Caco-2 (cell line): ENCODE measurements around the gene FAM83F. TPM values are rescaled to one million over a fixed set of nuclear protein-coding genes. Genes with fewer than 3 reads are reported as not detected.

Experiments
- BruUV-seq: library from RNA; stranded (reverse); fragments of 400-500 nt; replicated peaks from 2 replicates; lab custom pipeline; 2021; lab: Mats Ljungman, UMichigan
- CTCF ChIA-PET: fragments of 300-600 bp; sonication (Branson Sonifier 250); formaldehyde crosslinking; loops from one replicate; lab custom pipeline; 2022; ENCODE audit warnings: antibody characterized with exemption; lab: Charles Lee
- POLR2A ChIA-PET: fragments of 300-600 bp; sonication (Branson Sonifier 250); formaldehyde crosslinking; loops from one replicate; lab custom pipeline; 2022; ENCODE audit warnings: antibody characterized with exemption; lab: Charles Lee
- DNase-seq, 2 experiments: peaks; one replicate each; pipeline versions ENCODE4 v3.0.0 to v3.0.0-alpha.2; 2020 to 2022
- H3K27me3 ChIP-seq: replicated peaks from 2 replicates; pipeline ENCODE4 v1.6.0; 2011; ENCODE audit warnings: low read length; ENCODE audit not compliant: control insufficient read depth, insufficient read depth
- H3K36me3 ChIP-seq: 2 replicates; pipeline ENCODE4 v1.5.1; 2011; ENCODE audit warnings: low read length; ENCODE audit not compliant: control insufficient read depth, insufficient read depth
- H3K4me1 ChIP-seq: fragments of 250-450 bp; sonication (Bioruptor Pico); 2 replicates; pipeline ENCODE4 v1.5.1; 2020; ENCODE audit warnings: mild to moderate bottlenecking
- H3K4me3 ChIP-seq: 2 replicates; pipeline ENCODE4 v1.5.1; 2011; ENCODE audit warnings: low read depth, mild to moderate bottlenecking, control low read depth, low read length
- H3K9me3 ChIP-seq: fragments of 250-450 bp; sonication (Bioruptor Pico); 2 replicates; pipeline ENCODE4 v1.5.1; 2020; ENCODE audit warnings: mild to moderate bottlenecking, moderate library complexity
- H3K27ac Mint-ChIP-seq: one replicate; pipeline ENCODE4 v1.8.0; 2022; ENCODE audit warnings: mixed read lengths; ENCODE audit not compliant: unreplicated experiment
- H3K27me3 Mint-ChIP-seq: one replicate; pipeline ENCODE4 v1.8.0; 2022; ENCODE audit warnings: mixed read lengths; ENCODE audit not compliant: insufficient read depth, unreplicated experiment
- H3K36me3 Mint-ChIP-seq: one replicate; pipeline ENCODE4 v1.8.0; 2022; ENCODE audit warnings: mild to moderate bottlenecking, mixed read lengths; ENCODE audit not compliant: insufficient read depth, unreplicated experiment
- H3K4me1 Mint-ChIP-seq: one replicate; pipeline ENCODE4 v1.8.0; 2022; ENCODE audit warnings: low read depth, mixed read lengths; ENCODE audit not compliant: unreplicated experiment
- H3K4me3 Mint-ChIP-seq: one replicate; pipeline ENCODE4 v1.8.0; 2022; ENCODE audit warnings: mild to moderate bottlenecking, moderate library complexity, mixed read lengths; ENCODE audit not compliant: unreplicated experiment
- H3K9me3 Mint-ChIP-seq: one replicate; pipeline ENCODE4 v1.8.0; 2022; ENCODE audit warnings: mixed read lengths; ENCODE audit not compliant: unreplicated experiment
- CTCF ChIP-seq, 2 experiments: fragments of 200-600 bp in 1 of 2; IDR thresholded peaks; 1 replicate in 1 of 2; 2 replicates in 1 of 2; pipeline versions ENCODE4 v1.5.1 to v1.8.0; 2011 to 2022; ENCODE audit warnings: antibody characterized with exemption in 1 of 2, control low read depth in 1 of 2, inconsistent platforms in 1 of 2, low read depth in 1 of 2, low read length in 1 of 2, mild to moderate bottlenecking in 1 of 2, moderate library complexity in 1 of 2; ENCODE audit not compliant: insufficient read depth in 1 of 2, severe bottlenecking in 1 of 2, unreplicated experiment in 1 of 2
- intact Hi-C: fragments of 100-400 bp; cut with micrococcal nuclease; formaldehyde crosslinking; loops from one replicate; pipeline ENCODE4 v1.10.0; 2022; ENCODE audit not compliant: unreplicated experiment
- total RNA-seq: library from RNA; stranded (reverse); gene quantifications from 2 replicates; pipeline ENCODE4 v1.2.3, GENCODE V29; 2022

The FAM83F gene
- total RNA-seq, 1 experiment from 2014 or later, result 20.0 TPM

GRCh38 chr22:40056154-40056553 is 61.4 kb downstream of the FAM83F start:
- Mint-ChIP-seq H3K9me3 (no peaks in the 10 kb centered on the region), H3K4me1 (no peaks in the 10 kb centered on the region), H3K27me3 (no peaks in the 10 kb centered on the region), H3K27ac (no peak overlapping the region), H3K36me3 (no peaks in the 10 kb centered on the region), H3K4me3 (no peak overlapping the region)
- CTCF ChIA-PET, result interaction anchor here (0.6 to 2.0 kb wide), 2 partner anchors 12 to 1467 kb away, joined by 5 read pairs; no protein-coding TSS in a partner anchor
- Histone ChIP-seq H3K27me3 (no peaks in the 10 kb centered on the region), H3K9me3 (no peaks in the 10 kb centered on the region), H3K36me3 (no peaks in the 10 kb centered on the region), H3K4me1 (no peaks in the 10 kb centered on the region), H3K4me3 (no peak overlapping the region)
- POLR2A ChIA-PET, result interaction anchor here (0.6 to 1.3 kb wide), 2 partner anchors 12 to 622 kb away, joined by 3 to 5 read pairs; no protein-coding TSS in a partner anchor
- TF ChIP-seq CTCF (IDR thresholded peaks at IDR 0.05; ENCODE audit: insufficient read depth in 1 of 2, low read depth in 1 of 2, low read length in 1 of 2, severe bottlenecking in 1 of 2, unreplicated experiment in 1 of 2), result no peak
- no TSS peak for BruUV-seq
- intact Hi-C loops, result no loop called here
- no peak for DNase-seq

- H3K36me3 Mint-ChIP-seq, result no peaks in the 10 kb centered on the region
- H3K4me3 Mint-ChIP-seq, result no peak overlapping the region
- CTCF ChIA-PET, result no interaction called here
- Histone ChIP-seq H3K36me3 (no peaks in the 10 kb centered on the region), H3K4me1 (no peaks in the 10 kb centered on the region), H3K4me3 (no peak overlapping the region), H3K9me3 (no peaks in the 10 kb centered on the region), H3K27me3 (no peaks in the 10 kb centered on the region)
- DNase-seq, result no peak
- no peak overlapping the region for H3K27ac Mint-ChIP-seq
- no peaks in the 10 kb centered on the region for H3K4me1 Mint-ChIP-seq
- TF ChIP-seq CTCF (IDR thresholded peaks at IDR 0.05; ENCODE audit: insufficient read depth in 1 of 2, low read depth in 1 of 2, low read length in 1 of 2, severe bottlenecking in 1 of 2, unreplicated experiment in 1 of 2), result no peak
- intact Hi-C loops, result no loop called here
- no peaks in the 10 kb centered on the region for H3K27me3 Mint-ChIP-seq
- no TSS peak for BruUV-seq
- H3K9me3 Mint-ChIP-seq, result no peaks in the 10 kb centered on the region
- POLR2A ChIA-PET, result interaction anchor here (0.6 to 1.3 kb wide), 3 partner anchors 12 to 847 kb away, joined by 3 to 5 read pairs (median 4); no protein-coding TSS in a partner anchor
These were observed 61.8 kb downstream of the FAM83F start for GRCh38 chr22:40056559-40056958.

GRCh38 chr22:40057652-40058051 is 62.9 kb downstream of the FAM83F start:
- H3K9me3 Mint-ChIP-seq, result no peaks in the 10 kb centered on the region
- CTCF ChIA-PET, result interaction anchor here (0.5 kb wide), 1 partner anchor 31 kb away, joined by 4 read pairs; no protein-coding TSS in a partner anchor

More at GRCh38 chr22:40057652-40058051, 62.9 kb downstream of the FAM83F start:
- Histone ChIP-seq H3K9me3 (no peaks in the 10 kb centered on the region), H3K27me3 (no peaks in the 10 kb centered on the region), H3K4me3 (no peak overlapping the region), H3K36me3 (no peaks in the 10 kb centered on the region), H3K4me1 (no peaks in the 10 kb centered on the region)
- Mint-ChIP-seq H3K36me3 (no peaks in the 10 kb centered on the region), H3K27me3 (no peaks in the 10 kb centered on the region), H3K4me1 (no peaks in the 10 kb centered on the region), H3K4me3 (no peak overlapping the region), H3K27ac (no peak overlapping the region)
- TF ChIP-seq CTCF (IDR thresholded peaks at IDR 0.05; ENCODE audit: insufficient read depth in 1 of 2, low read depth in 1 of 2, low read length in 1 of 2, severe bottlenecking in 1 of 2, unreplicated experiment in 1 of 2), result no peak
- no peak for DNase-seq
- BruUV-seq, result no TSS peak
- POLR2A ChIA-PET, result no interaction called here
- intact Hi-C loops, result no loop called here
